Endothelial cell of umbilical vein (primary cell): ENCODE measurements around the gene EFHC1. TPM values are rescaled to one million over a fixed set of nuclear protein-coding genes. Genes with fewer than 3 reads are reported as not detected.

Experiments used
- BruUV-seq: library from RNA; stranded (reverse); fragments of 400-500 nt; replicated peaks from 2 replicates; lab custom pipeline; 2021; lab: Mats Ljungman, UMichigan
- CTCF ChIA-PET: fragments of 300-600, 350-600 bp; sonication (Branson Sonifier 250); formaldehyde crosslinking; loops from one replicate; lab custom pipeline; 2021; ENCODE audit warnings: antibody characterized with exemption, inconsistent platforms; lab: Charles Lee
- POLR2A ChIA-PET: fragments of 300-600, 350-600 bp; sonication (Branson Sonifier 250); formaldehyde crosslinking; loops from one replicate; lab custom pipeline; 2021; ENCODE audit warnings: antibody characterized with exemption, inconsistent platforms; lab: Charles Lee
- DNase-seq: peaks from one replicate; pipeline ENCODE4 v3.0.0-alpha.2; 2011; ENCODE audit warnings: low read depth, low spot score
- FAIRE-seq: peaks from 2 replicates; lab custom pipeline; 2011; peaks lifted over from hg19 to GRCh38; lab: Jason Lieb, UNC
- H2AFZ ChIP-seq: 2 replicates; pipeline ENCODE4 v1.6.0; 2012; ENCODE audit warnings: low read depth, low read length, control low read depth, inconsistent platforms
- H3K27ac ChIP-seq: 2 replicates; pipeline ENCODE4 v1.5.1; 2011; ENCODE audit warnings: low read depth, mild to moderate bottlenecking, control low read depth, low read length, moderate library complexity; ENCODE audit not compliant: insufficient read depth
- H3K27me3 ChIP-seq, 2 experiments: 2 replicates each; pipeline versions ENCODE4 v1.6.0 to v1.6.1; 2011; ENCODE audit warnings: low read length in 2 of 2, mixed read lengths in 1 of 2; ENCODE audit not compliant: control insufficient read depth in 2 of 2, insufficient read depth in 2 of 2
- H3K36me3 ChIP-seq, 2 experiments: 2 replicates in 1 of 2; 3 replicates in 1 of 2; pipeline ENCODE4 v1.5.1; 2011; ENCODE audit warnings: low read length in 2 of 2, mild to moderate bottlenecking in 1 of 2, moderate library complexity in 1 of 2; ENCODE audit not compliant: control insufficient read depth in 2 of 2, insufficient read depth in 2 of 2; ENCODE audit errors: extremely low read depth in 1 of 2
- H3K4me1 ChIP-seq: 3 replicates; pipeline ENCODE4 v1.5.1; 2011; ENCODE audit warnings: mild to moderate bottlenecking, low read length; ENCODE audit not compliant: control insufficient read depth, insufficient read depth; ENCODE audit errors: extremely low read depth
- H3K4me2 ChIP-seq: 2 replicates; pipeline ENCODE4 v1.6.1; 2011; ENCODE audit warnings: low read length, control low read depth, mixed read lengths; ENCODE audit not compliant: insufficient read depth
- H3K4me3 ChIP-seq, 3 experiments: fragments of 200-600 bp in 1 of 3; sonication (generic), shearing (Covaris generic) in 1 of 3; replicated peaks in 1 of 3; 2 replicates each; pipeline ENCODE4 v1.5.1; 2011 to 2016; ENCODE audit warnings: control low read depth in 3 of 3, low read length in 3 of 3, mild to moderate bottlenecking in 2 of 3, inconsistent platforms in 1 of 3, low read depth in 1 of 3, moderate library complexity in 1 of 3; ENCODE audit not compliant: insufficient read depth in 1 of 3
- H3K79me2 ChIP-seq: 2 replicates; pipeline ENCODE4 v1.6.0; 2012; ENCODE audit warnings: low read length, inconsistent platforms; ENCODE audit not compliant: control insufficient read depth, insufficient read depth
- H3K9ac ChIP-seq: replicated peaks from 2 replicates; pipeline ENCODE3; 2011; ENCODE audit warnings: low read length, control low read depth; ENCODE audit not compliant: insufficient read depth; ENCODE audit errors: extremely low read depth
- H3K9me1 ChIP-seq: replicated peaks from 3 replicates; pipeline ENCODE4 v1.6.0; 2011; ENCODE audit warnings: mild to moderate bottlenecking, low read length; ENCODE audit not compliant: control insufficient read depth, insufficient read depth; ENCODE audit errors: extremely low read depth
- H3K9me3 ChIP-seq: replicated peaks from 2 replicates; pipeline ENCODE4 v1.5.1; 2012; ENCODE audit warnings: low read length, inconsistent platforms; ENCODE audit not compliant: control insufficient read depth, insufficient read depth
- H4K20me1 ChIP-seq: replicated peaks from 2 replicates; pipeline ENCODE3; 2011; ENCODE audit warnings: mild to moderate bottlenecking, low read length; ENCODE audit not compliant: control insufficient read depth, insufficient read depth; ENCODE audit errors: extremely low read depth
- EZH2 ChIP-seq: IDR thresholded peaks from 2 replicates; pipeline ENCODE4 v1.6.1; 2012; ENCODE audit warnings: borderline replicate concordance, low read depth, mild to moderate bottlenecking, moderate library complexity, low read length, inconsistent platforms; ENCODE audit not compliant: severe bottlenecking
- GATA2 ChIP-seq: IDR thresholded peaks from 2 replicates; pipeline ENCODE4 v1.7.0; 2011; ENCODE audit warnings: low read depth, mild to moderate bottlenecking, moderate library complexity, mixed read lengths, low read length; ENCODE audit not compliant: insufficient read length, insufficient read depth
- MAX ChIP-seq: IDR thresholded peaks from 2 replicates; pipeline ENCODE4 v1.6.1; 2011; ENCODE audit not compliant: insufficient read depth, insufficient read length
- MYC ChIP-seq: IDR thresholded peaks from one replicate; pipeline ENCODE4 v1.6.1; 2011; ENCODE audit warnings: mild to moderate bottlenecking, low read depth, low read length
- POLR2A ChIP-seq: IDR thresholded peaks from 2 replicates; pipeline ENCODE4 v1.6.1; 2012; ENCODE audit warnings: low read depth, mild to moderate bottlenecking, control low read depth, low read length
- POLR2AphosphoS5 ChIP-seq: IDR thresholded peaks from 2 replicates; pipeline ENCODE4 v1.6.1; 2012; ENCODE audit warnings: low read depth, mild to moderate bottlenecking, control low read depth, low read length, moderate library complexity; ENCODE audit not compliant: insufficient read depth
- dilution Hi-C: fragments of 300-500 bp; cut with MboI; formaldehyde crosslinking; loops from one replicate; pipeline ENCODE4 v1.15.0; 2019; ENCODE audit warnings: low sequenced_read_pairs; ENCODE audit not compliant: extremely low pct_ligation_motif_present
- intact Hi-C: fragments of 100-400 bp; cut with micrococcal nuclease; formaldehyde crosslinking; loops from one replicate; pipeline ENCODE4 v1.10.0; 2022
- polyA plus RNA-seq, 4 experiments: library from polyadenylated mRNA; depleted of rRNA in 3 of 4; stranded (reverse) in 3 of 4; unstranded in 1 of 4; fragments of >200 nt; gene quantifications; 2 replicates each; pipeline versions ENCODE4 v1.2.1 to v1.2.3, GENCODE V29; 2011 to 2012; ENCODE audit warnings: missing spikeins in 1 of 4
- total RNA-seq: library from RNA; stranded (reverse); gene quantifications from 2 replicates; pipeline ENCODE4 v1.2.3, GENCODE V29; 2021

EFHC1 gene
- total and polyA plus RNA-seq, 2 donors (not counting 3 experiments of a cell fraction or from before 2014, with no cell fraction given) = 14.6 to 17.6 TPM

DNA sequence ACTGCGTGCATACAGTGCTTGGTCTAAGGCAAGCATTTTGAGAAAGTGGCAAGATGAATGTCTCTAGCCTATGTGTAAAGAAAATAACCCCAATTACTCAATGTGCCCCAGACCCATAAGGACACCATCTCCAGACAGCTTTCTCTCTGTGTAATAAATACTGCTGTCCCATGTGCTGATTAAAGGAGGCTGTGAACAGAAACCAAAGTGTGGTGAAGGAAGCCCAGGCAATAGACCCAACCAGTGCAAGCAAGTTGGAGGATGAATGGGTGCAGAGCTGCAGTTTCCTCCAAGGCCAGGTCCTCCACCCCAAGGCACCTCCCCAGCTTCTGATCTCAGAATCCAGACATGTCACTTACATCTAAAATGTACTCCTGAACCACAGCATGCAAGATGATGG lies 96.1 kb downstream of the EFHC1 start:
- Histone ChIP-seq H3K4me3 (no peak overlapping the region), H3K4me2 (no peak overlapping the region), H3K9ac (no peak overlapping the region), H4K20me1 (no peaks in the 10 kb centered on the region), H3K79me2 (peaks cover 44% of the 10 kb centered on the region), H3K9me1 (no peaks in the 10 kb centered on the region), H3K27me3 (no peaks in the 10 kb centered on the region), H3K4me1 (peaks cover 72% of the 10 kb centered on the region), H2AFZ (no peak overlapping the region), H3K36me3 (peaks cover 13 to 15% of the 10 kb centered on the region in 2 experiments), H3K9me3 (no peaks in the 10 kb centered on the region), H3K27ac (no peak overlapping the region)
- no TSS peak for BruUV-seq
- ChIA-PET CTCF (interaction anchor here (0.9 to 1.9 kb wide), 4 partner anchors 8 to 100 kb away, joined by 3 to 5 read pairs (median 3); partner anchors contain the start of gene TRAM2), POLR2A (no interaction called here)
- FAIRE-seq (no peak), DNase-seq (no peak)
- dilution Hi-C loops = no loop called here
- no peak for TF ChIP-seq POLR2AphosphoS5
- TF ChIP-seq EZH2 = no peak
- TF ChIP-seq MAX = no peak
- no peak for TF ChIP-seq POLR2A
- TF ChIP-seq GATA2 = no peak
- intact Hi-C loops = loop anchor here (10.0 kb wide), 1 partner anchor 479 kb away; the partner anchor contains the start of gene GSTA4

GRCh38 chr6:52516943-52517342 lies 96.8 kb downstream of the EFHC1 start:
- Histone ChIP-seq H3K4me3 (no peak overlapping the region), H3K79me2 (peaks cover 44% of the 10 kb centered on the region), H3K4me1 (peaks cover 69% of the 10 kb centered on the region), H3K9me3 (no peaks in the 10 kb centered on the region), H3K36me3 (peaks cover 13 to 15% of the 10 kb centered on the region in 2 experiments), H3K4me2 (no peak overlapping the region), H3K9me1 (no peaks in the 10 kb centered on the region), H2AFZ (no peak overlapping the region), H3K27ac (no peak overlapping the region), H3K27me3 (no peaks in the 10 kb centered on the region), H3K9ac (no peak overlapping the region), H4K20me1 (no peaks in the 10 kb centered on the region)
- ChIA-PET POLR2A (interaction anchor here (1.0 kb wide), 1 partner anchor 33 kb away, joined by 3 read pairs; no protein-coding TSS in a partner anchor), CTCF (interaction anchor here (0.7 to 1.2 kb wide), 4 partner anchors 18 to 100 kb away, joined by 3 to 4 read pairs (median 3); partner anchors contain the start of gene TRAM2)
- TF ChIP-seq MYC = no peak
- no peak for TF ChIP-seq POLR2A
- intact Hi-C loops (loop anchor here (10.0 kb wide), 1 partner anchor 478 kb away; the partner anchor contains the start of gene GSTA4), dilution Hi-C loops (no loop called here)
- no TSS peak for BruUV-seq
- FAIRE-seq = no peak
- DNase-seq = no peak
